SK-N-SH treated with all-trans-retinoic acid at 6 μM for 48 hours (cell line): ENCODE measurements around the gene LBX1.

Experiments used
- ATAC-seq: fragments of 200-7000 bp; cut with Tn5 transposase; 3 replicates; pipeline ENCODE4 v1.9.1; 2020; ENCODE audit warnings: mild to moderate bottlenecking, moderate library complexity
- BACH2 ChIP-seq: fragments of 250-450 bp; sonication (Bioruptor Pico); IDR thresholded peaks from 2 replicates; pipeline ENCODE4 v1.9.0; 2021; ENCODE audit warnings: mild to moderate bottlenecking, borderline replicate concordance
- CREB5 ChIP-seq: fragments of 250-450 bp; sonication (Bioruptor Pico); IDR thresholded peaks from 2 replicates; pipeline ENCODE4 v1.5.1; 2020; ENCODE audit warnings: low read depth, mild to moderate bottlenecking, moderate library complexity
- CSDC2 ChIP-seq: fragments of 250-450 bp; sonication (Bioruptor Pico); IDR thresholded peaks from 2 replicates; pipeline ENCODE4 v1.5.0; 2020; ENCODE audit warnings: mild to moderate bottlenecking, moderate library complexity
- ESRRG ChIP-seq: fragments of 250-450 bp; sonication (Bioruptor Pico); IDR thresholded peaks from 2 replicates; pipeline ENCODE4 v1.6.1; 2021; ENCODE audit warnings: mild to moderate bottlenecking
- ISL1 ChIP-seq: fragments of 250-450 bp; sonication (Bioruptor Pico); IDR thresholded peaks from 2 replicates; pipeline ENCODE4 v2.1.2; 2022; ENCODE audit warnings: mild to moderate bottlenecking, moderate library complexity
- OSR1 ChIP-seq: fragments of 250-450 bp; sonication (Bioruptor Pico); IDR thresholded peaks from 2 replicates; pipeline ENCODE4 v1.8.0; 2022; ENCODE audit warnings: moderate library complexity, mild to moderate bottlenecking, inconsistent platforms
- POU6F1 ChIP-seq: fragments of 250-450 bp; sonication (Bioruptor Pico); IDR thresholded peaks from 2 replicates; pipeline ENCODE4 v1.8.0; 2021; ENCODE audit warnings: low read depth, mild to moderate bottlenecking, moderate library complexity, borderline replicate concordance
- PPARA ChIP-seq: fragments of 250-450 bp; sonication (Bioruptor Pico); IDR thresholded peaks from 2 replicates; pipeline ENCODE4 v1.5.0; 2020; ENCODE audit warnings: mild to moderate bottlenecking, borderline replicate concordance
- RARB ChIP-seq: fragments of 250-450 bp; sonication (Bioruptor Pico); IDR thresholded peaks from 2 replicates; pipeline ENCODE4 v1.8.0; 2021; ENCODE audit warnings: mild to moderate bottlenecking, moderate library complexity
- TCF4 ChIP-seq: fragments of 250-450 bp; sonication (Bioruptor Pico); IDR thresholded peaks from 2 replicates; pipeline ENCODE4 v1.8.0; 2021; ENCODE audit warnings: mild to moderate bottlenecking, moderate library complexity, borderline replicate concordance
- TOX ChIP-seq: fragments of 250-450 bp; sonication (Bioruptor Pico); IDR thresholded peaks from 2 replicates; pipeline ENCODE4 v1.8.0; 2021; ENCODE audit warnings: mild to moderate bottlenecking, moderate library complexity, borderline replicate concordance
- TSHZ2 ChIP-seq: fragments of 250-450 bp; sonication (Bioruptor Pico); IDR thresholded peaks from 2 replicates; pipeline ENCODE4 v1.5.0; 2020; ENCODE audit warnings: mild to moderate bottlenecking, moderate library complexity
- ZC3H10 ChIP-seq: fragments of 250-450 bp; sonication (Bioruptor Pico); IDR thresholded peaks from 2 replicates; pipeline ENCODE4 v1.5.1; 2021; ENCODE audit warnings: mild to moderate bottlenecking, moderate library complexity
- ZFP3 ChIP-seq: fragments of 250-450 bp; sonication (Bioruptor Pico); IDR thresholded peaks from 2 replicates; pipeline ENCODE4 v1.5.0; 2020; ENCODE audit warnings: mild to moderate bottlenecking, moderate library complexity
- ZFP30 ChIP-seq: fragments of 450-650 bp; formaldehyde crosslinking; IDR thresholded peaks from 2 replicates; pipeline ENCODE4 v1.5.0; 2022; ENCODE audit warnings: mild to moderate bottlenecking, moderate library complexity
- ZNF565 ChIP-seq: fragments of 450-650 bp; formaldehyde crosslinking; conservative IDR thresholded peaks from 2 replicates; pipeline ENCODE4 v1.5.0; 2020; ENCODE audit warnings: low read depth, mild to moderate bottlenecking, moderate library complexity
- ZNF70 ChIP-seq: fragments of 450-650 bp; formaldehyde crosslinking; IDR thresholded peaks from 2 replicates; pipeline ENCODE4 v1.5.0; 2020; ENCODE audit warnings: mild to moderate bottlenecking, moderate library complexity
- ZNF8 ChIP-seq: fragments of 450-650 bp; formaldehyde crosslinking; IDR thresholded peaks from 2 replicates; pipeline ENCODE4 v1.5.0; 2020; ENCODE audit warnings: mild to moderate bottlenecking, moderate library complexity

Gene LBX1

GRCh38 chr10:101246639-101247038 is 17.4 kb upstream of the LBX1 start:
- ATAC-seq: no peak
- TF ChIP-seq TSHZ2 (CRISPR knock-in tag) (no peak), CSDC2 (no peak), ZNF8 (CRISPR knock-in tag) (no peak), ZFP3 (CRISPR knock-in tag) (no peak), ESRRG (CRISPR knock-in tag) (no peak), POU6F1 (CRISPR knock-in tag) (no peak), ISL1 (CRISPR knock-in tag) (no peak), ZFP30 (CRISPR knock-in tag) (no peak), CREB5 (no peak), PPARA (CRISPR knock-in tag) (no peak), ZC3H10 (CRISPR knock-in tag) (no peak), ZNF565 (CRISPR knock-in tag) (no peak), RARB (CRISPR knock-in tag) (no peak), BACH2 (CRISPR knock-in tag) (no peak), TOX (CRISPR knock-in tag) (no peak), TCF4 (CRISPR knock-in tag) (no peak), ZNF70 (CRISPR knock-in tag) (no peak), OSR1 (no peak)

- ATAC-seq: peak; percentile 28; the same call in 1 of the 3 replicates
- TF ChIP-seq ZFP3 (CRISPR knock-in tag) (no peak), ZFP30 (CRISPR knock-in tag) (no peak), ISL1 (CRISPR knock-in tag) (no peak), ZNF70 (CRISPR knock-in tag) (no peak)
Measured at GRCh38 chr10:101244321-101245050, 15.2 kb upstream of the LBX1 start.

- no peak for TF ChIP-seq ZFP30 (CRISPR knock-in tag)
- TF ChIP-seq TSHZ2 (CRISPR knock-in tag): no peak
- no peak for TF ChIP-seq CSDC2
- TF ChIP-seq BACH2 (CRISPR knock-in tag): no peak
- no peak for TF ChIP-seq CREB5
- TF ChIP-seq OSR1: no peak
- no peak for TF ChIP-seq PPARA (CRISPR knock-in tag)
- no peak for TF ChIP-seq RARB (CRISPR knock-in tag)
- ATAC-seq: no peak
Measured at GRCh38 chr10:101241840-101242707, 12.8 kb upstream of the LBX1 start.
